Measurements from ENCODE around the gene ZNF628. TPM values are rescaled to one million over a fixed set of nuclear protein-coding genes. Genes with fewer than 3 reads are reported as not detected.

Gene ZNF628
- total and polyA plus RNA-seq, 2 of the 8 experiments (the other 6 are each of a cell fraction or from before 2014, with no cell fraction given), result 1.7 to 10.8 TPM

DNA sequence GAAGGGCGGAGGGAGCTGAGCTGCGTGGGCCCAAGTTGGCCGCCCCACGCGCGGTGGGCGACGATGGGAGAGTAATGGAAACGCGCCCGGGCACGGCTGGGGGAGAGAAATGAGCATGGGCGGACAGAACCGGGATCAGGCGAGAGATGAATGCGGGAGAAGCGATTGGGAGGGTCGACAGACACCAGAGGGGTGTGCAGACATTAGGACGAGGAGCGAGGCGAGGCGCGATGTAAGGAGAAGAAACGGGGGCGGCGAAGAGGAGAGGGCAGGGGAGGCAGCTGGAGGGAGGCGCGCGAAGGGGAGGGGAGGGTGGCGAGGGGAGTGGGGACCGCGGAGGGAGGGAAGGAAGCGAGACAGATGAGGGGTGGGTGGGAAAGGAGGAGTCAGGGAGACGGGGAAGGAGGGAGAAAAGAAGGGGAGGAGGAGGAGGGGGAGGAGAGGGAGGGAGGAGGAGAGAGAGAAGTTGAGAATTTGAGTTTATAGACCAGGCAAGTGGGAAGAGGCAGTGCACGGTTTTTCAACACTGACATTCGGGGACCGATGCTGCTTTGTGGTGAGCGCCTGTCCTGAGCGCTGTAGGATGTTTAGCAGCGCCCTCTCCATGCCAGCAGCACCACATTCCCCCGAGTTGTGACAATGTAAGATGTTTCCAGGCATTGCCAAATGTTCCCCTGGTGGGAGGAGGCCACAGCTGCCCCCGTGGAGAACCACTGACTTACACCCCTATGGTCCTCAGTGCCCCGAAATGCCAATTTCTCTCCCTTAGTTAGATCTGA is 33.2 kb upstream of the ZNF628 start, which contains the start of gene SHISA7:
TSS of gene SHISA7 (minus strand) at position 256 of the 779 bp plus-strand sequence. CDS start 437 bp downstream, outside the sequence.
- peak within 1 kb of the TSS in 2 of 4 experiments; percentile 18 to 65; a peak in 3 of 8 replicates for H3K4me3 ChIP-seq (ENCODE audit: extremely low read depth in 1 of 4, insufficient read depth in 2 of 4, low read depth in 3 of 4, low read length in 4 of 4)
- TF ChIP-seq GABPA (IDR thresholded peaks at IDR 0.05; ENCODE audit: borderline replicate concordance, insufficient read depth, low read length) (no peak), POLR2A (IDR thresholded peaks at IDR 0.05; ENCODE audit: control extremely low read depth in 1 of 2, low read depth in 2 of 2, low read length in 2 of 2) (no peak), CHD2 (IDR thresholded peaks at IDR 0.05; ENCODE audit: low read length) (no peak), SP4 (IDR thresholded peaks at IDR 0.05; ENCODE audit: low read length) (no peak), SP1 (IDR thresholded peaks at IDR 0.05; ENCODE audit: low read depth, low read length) (no peak), NANOG (IDR thresholded peaks at IDR 0.05; ENCODE audit: insufficient read depth, low read depth, low read length, poor library complexity, severe bottlenecking) (no peak), CHD1 (IDR thresholded peaks at IDR 0.05; ENCODE audit: low read depth, low read length) (no peak)
- TF ChIP-seq, protein P1, sequence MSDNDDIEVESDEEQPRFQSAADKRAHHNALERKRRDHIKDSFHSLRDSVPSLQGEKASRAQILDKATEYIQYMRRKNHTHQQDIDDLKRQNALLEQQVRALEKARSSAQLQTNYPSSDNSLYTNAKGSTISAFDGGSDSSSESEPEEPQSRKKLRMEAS (IDR thresholded peaks at IDR 0.05), result 0 out of 2 replicates have a peak, but pooled peaks have one; percentile 38
- TF ChIP-seq, protein P2, sequence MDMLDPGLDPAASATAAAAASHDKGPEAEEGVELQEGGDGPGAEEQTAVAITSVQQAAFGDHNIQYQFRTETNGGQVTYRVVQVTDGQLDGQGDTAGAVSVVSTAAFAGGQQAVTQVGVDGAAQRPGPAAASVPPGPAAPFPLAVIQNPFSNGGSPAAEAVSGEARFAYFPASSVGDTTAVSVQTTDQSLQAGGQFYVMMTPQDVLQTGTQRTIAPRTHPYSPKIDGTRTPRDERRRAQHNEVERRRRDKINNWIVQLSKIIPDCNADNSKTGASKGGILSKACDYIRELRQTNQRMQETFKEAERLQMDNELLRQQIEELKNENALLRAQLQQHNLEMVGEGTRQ (IDR thresholded peaks at IDR 0.05; ENCODE audit: low read length), result no peak
- TF ChIP-seq, protein P3, sequence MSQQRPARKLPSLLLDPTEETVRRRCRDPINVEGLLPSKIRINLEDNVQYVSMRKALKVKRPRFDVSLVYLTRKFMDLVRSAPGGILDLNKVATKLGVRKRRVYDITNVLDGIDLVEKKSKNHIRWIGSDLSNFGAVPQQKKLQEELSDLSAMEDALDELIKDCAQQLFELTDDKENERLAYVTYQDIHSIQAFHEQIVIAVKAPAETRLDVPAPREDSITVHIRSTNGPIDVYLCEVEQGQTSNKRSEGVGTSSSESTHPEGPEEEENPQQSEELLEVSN (IDR thresholded peaks at IDR 0.05), result peak; percentile 59

More for the DNA sequence above, 33.2 kb upstream of the ZNF628 start, which contains the start of gene SHISA7:
- no peaks in the 10 kb centered on the region for H3K36me3 ChIP-seq (ENCODE audit: control insufficient read depth in 2 of 4, insufficient read depth in 4 of 4, low read length in 3 of 4)
- no peak within 1 kb of the TSS for H4K5ac ChIP-seq (ENCODE audit: insufficient read length, low read depth, low read length)
- H3K23me2 ChIP-seq (ENCODE audit: low read depth, low read length), result peaks cover 19% of the 10 kb centered on the region; the same call in 1 of the 2 replicates
- no peak within 1 kb of the TSS for H3K4ac ChIP-seq (replicated peaks; ENCODE audit: insufficient read length, low read depth, low read length)
- no peaks in the 10 kb centered on the region for H3K79me1 ChIP-seq (ENCODE audit: low read depth, low read length)
- DNase-seq (ENCODE audit: low read depth in 1 of 2, low spot score in 2 of 2) (peak in 1 of 2 experiments; percentile 58), FAIRE-seq (no peak)
- H3K9me3 ChIP-seq (ENCODE audit: insufficient read depth in 2 of 2, low read depth in 1 of 2, low read length in 1 of 2), result no peaks in the 10 kb centered on the region
- H2BK20ac ChIP-seq (ENCODE audit: low read length), result no peak within 1 kb of the TSS
- H2AK5ac ChIP-seq (ENCODE audit: low read depth, low read length), result no peak within 1 kb of the TSS
- no peaks in the 10 kb centered on the region for H3K79me2 ChIP-seq (ENCODE audit: control insufficient read depth in 1 of 2, insufficient read depth in 2 of 2, low read length in 2 of 2)
- H3K9ac ChIP-seq (replicated peaks in 1 of 4; ENCODE audit: extremely low read depth in 1 of 4, low read depth in 3 of 4, low read length in 3 of 4), result no peak within 1 kb of the TSS
- no peak within 1 kb of the TSS for H3K27ac ChIP-seq (ENCODE audit: low read depth, low read length)
- no peak within 1 kb of the TSS for H3K18ac ChIP-seq (ENCODE audit: extremely low read depth, low read length)
- WGBS, 2 experiments (ENCODE audit: extremely low coverage in 1 of 2, insufficient coverage in 1 of 2, insufficient read length in 1 of 2, insufficient replicate concordance in 2 of 2, low coverage in 1 of 2, low lambda C conversion rate in 2 of 2, missing lambda C conversion rate in 1 of 2), result 6% methylated on average over 28 of the region's 43 CpGs; no CpG with 5 or more reads in 1 of the 2 experiments
- H3K23ac ChIP-seq (ENCODE audit: insufficient read length), result no peak within 1 kb of the TSS
- peak within 1 kb of the TSS; percentile 82 to 92 for H3K4me2 ChIP-seq (ENCODE audit: insufficient read depth in 1 of 2, low read depth in 2 of 2, low read length in 2 of 2)
- H3K4me1 ChIP-seq (replicated peaks in 1 of 4; ENCODE audit: control insufficient read depth in 3 of 4, insufficient read depth in 4 of 4, low read length in 3 of 4), result peaks cover 6 to 19% (median 9%) of the 10 kb centered on the region in 4 experiments; a peak in 6 of 7 replicates
- peak within 1 kb of the TSS; percentile 14; the same call in 1 of the 2 replicates for H4K8ac ChIP-seq (ENCODE audit: extremely low read depth, insufficient read depth, low read length)
- no peak within 1 kb of the TSS for H2BK5ac ChIP-seq (ENCODE audit: low read depth, low read length)
- no peak within 1 kb of the TSS for H2BK15ac ChIP-seq (ENCODE audit: low read length)
- H3K56ac ChIP-seq (replicated peaks; ENCODE audit: insufficient read length, low read depth, low read length), result no peak within 1 kb of the TSS
- peaks cover 3 to 21% of the 10 kb centered on the region in 2 experiments for H4K20me1 ChIP-seq (replicated peaks in 1 of 2; ENCODE audit: control insufficient read depth in 1 of 2, insufficient read depth in 2 of 2, low read length in 2 of 2)
- H3K27me3 ChIP-seq (replicated peaks in 1 of 4; ENCODE audit: control insufficient read depth in 3 of 4, extremely low read depth in 1 of 4, insufficient read depth in 3 of 4, low read length in 3 of 4), result peaks cover 49 to 96% (median 86%) of the 10 kb centered on the region in 4 experiments
- ChIA-PET POLR2A (ENCODE audit: partially characterized antibody) (interaction anchor here (1.0 to 4.4 kb wide), 4 partner anchors 10 to 183 kb away, joined by 3 to 21 read pairs (median 6); partner anchors contain the start of genes UBE2S and ZNF628), CTCF (ENCODE audit: partially characterized antibody) (interaction anchor here (0.6 to 2.5 kb wide), 5 partner anchors 10 to 1304 kb away, joined by 3 to 13 read pairs (median 4); no protein-coding TSS in a partner anchor)
- H2BK120ac ChIP-seq (replicated peaks; ENCODE audit: low read depth, low read length), result no peak within 1 kb of the TSS
- H4K91ac ChIP-seq (replicated peaks; ENCODE audit: insufficient read length, low read length), result no peak within 1 kb of the TSS
- no peak within 1 kb of the TSS for H2BK12ac ChIP-seq (ENCODE audit: low read depth, low read length)
- H2AFZ ChIP-seq (ENCODE audit: low read length), result no peak within 1 kb of the TSS
- H3K14ac ChIP-seq (ENCODE audit: insufficient read length), result no peak within 1 kb of the TSS
